Measurements from ENCODE around the gene ATXN2. TPM values are rescaled to one million over a fixed set of nuclear protein-coding genes. Genes with fewer than 3 reads are reported as not detected.

Gene ATXN2
- total RNA-seq, 1 experiment from 2014 or later: 72.9 TPM

DNA sequence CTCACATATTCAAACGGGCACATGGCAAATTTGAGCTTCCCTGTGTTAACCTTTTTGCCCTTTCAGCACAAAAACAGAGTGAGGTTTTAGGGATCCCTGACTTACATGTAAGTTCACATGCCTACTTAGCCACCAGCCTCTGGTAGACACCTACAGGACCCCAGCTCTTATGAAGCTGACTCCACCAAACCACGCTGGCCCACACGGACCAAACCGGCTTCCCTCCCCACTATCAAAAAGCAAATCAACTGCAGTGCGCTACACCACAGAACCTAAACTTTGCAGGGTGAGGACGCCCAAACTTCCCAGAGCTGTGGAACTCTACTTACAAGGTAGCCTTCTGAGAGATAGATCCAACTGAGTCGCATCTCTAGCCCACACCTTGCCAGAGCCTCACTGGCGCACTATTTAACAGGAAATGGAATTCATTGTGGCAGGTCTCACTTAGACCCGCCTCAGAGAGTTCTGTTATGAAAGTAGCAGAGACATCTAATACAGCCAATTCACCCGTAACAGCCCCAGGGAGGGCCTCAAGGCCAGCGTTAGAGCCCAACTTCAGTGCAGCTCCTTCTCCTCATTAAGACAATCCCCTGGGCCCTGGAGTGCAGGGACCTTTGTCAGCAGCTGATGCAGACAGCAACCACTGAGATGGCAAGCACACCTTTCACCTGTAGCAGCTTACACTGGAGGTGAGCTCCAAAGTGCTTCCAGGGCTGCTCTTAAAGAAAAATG, 144.2 kb downstream of the ATXN2 start:
- H3K9ac ChIP-seq (ENCODE audit: extremely low read depth, insufficient read length, low read length): no peak overlapping the region
- no CpG with 5 or more reads among the region's 11 CpGs for WGBS (ENCODE audit: extremely low coverage, insufficient read length, low lambda C conversion rate)
- H3K4me2 ChIP-seq (ENCODE audit: insufficient read depth, insufficient read length, low read length): no peak overlapping the region
- no peak overlapping the region for H2BK12ac ChIP-seq (ENCODE audit: insufficient read length, low read depth, low read length)
- no peak overlapping the region for H2BK20ac ChIP-seq (ENCODE audit: low read depth, low read length, poor library complexity, severe bottlenecking)
- no peak overlapping the region for H2AK5ac ChIP-seq (ENCODE audit: insufficient read length, low read length)
- H3K23me2 ChIP-seq (ENCODE audit: insufficient read length, low read depth, low read length, poor library complexity, severe bottlenecking): no peaks in the 10 kb centered on the region
- no peak overlapping the region for H2BK5ac ChIP-seq (ENCODE audit: insufficient read length, low read length)
- DNase-seq: no peak
- H3K4ac ChIP-seq (ENCODE audit: low read depth, low read length): no peak overlapping the region
- no peaks in the 10 kb centered on the region for H3K4me1 Mint-ChIP-seq
- no peak overlapping the region for H4K91ac ChIP-seq (ENCODE audit: insufficient read length, low read depth, low read length)
- no peaks in the 10 kb centered on the region for H3K4me1 ChIP-seq (ENCODE audit: insufficient read depth, low read length)
- no peaks in the 10 kb centered on the region for H4K20me1 ChIP-seq (ENCODE audit: control insufficient read depth, insufficient read depth, insufficient read length)
- no peak overlapping the region for H2BK15ac ChIP-seq (ENCODE audit: low read depth, low read length)
- no peak overlapping the region for H2BK120ac ChIP-seq (ENCODE audit: low read depth, low read length, poor library complexity, severe bottlenecking)
- H3K18ac ChIP-seq (ENCODE audit: insufficient read length, low read depth, low read length): no peak overlapping the region
- peak overlapping the region in 2 of 3 experiments; percentile 12 to 29; a peak in 2 of 7 replicates for H3K27ac Mint-ChIP-seq
- no peak overlapping the region for H4K8ac ChIP-seq (replicated peaks; ENCODE audit: insufficient read length, low read depth, low read length)
- H3K14ac ChIP-seq (ENCODE audit: insufficient read depth, low read length): no peak overlapping the region
- no peaks in the 10 kb centered on the region for H3K9me3 Mint-ChIP-seq
- H3K4me3 Mint-ChIP-seq: no peak overlapping the region
- H2AFZ ChIP-seq (ENCODE audit: low read length): no peak overlapping the region
- no peaks in the 10 kb centered on the region for H3K79me2 ChIP-seq (ENCODE audit: insufficient read depth, low read length)
- no peak overlapping the region for H4K5ac ChIP-seq (ENCODE audit: insufficient read length, low read depth, low read length)
- no peaks in the 10 kb centered on the region for H3K79me1 ChIP-seq (ENCODE audit: insufficient read depth, low read depth, low read length, poor library complexity, severe bottlenecking)
- no peaks in the 10 kb centered on the region for H3K27me3 ChIP-seq (ENCODE audit: insufficient read depth, low read length)
- H3K27me3 Mint-ChIP-seq (ENCODE audit: low read depth): no peaks in the 10 kb centered on the region
- TF ChIP-seq, protein P1, sequence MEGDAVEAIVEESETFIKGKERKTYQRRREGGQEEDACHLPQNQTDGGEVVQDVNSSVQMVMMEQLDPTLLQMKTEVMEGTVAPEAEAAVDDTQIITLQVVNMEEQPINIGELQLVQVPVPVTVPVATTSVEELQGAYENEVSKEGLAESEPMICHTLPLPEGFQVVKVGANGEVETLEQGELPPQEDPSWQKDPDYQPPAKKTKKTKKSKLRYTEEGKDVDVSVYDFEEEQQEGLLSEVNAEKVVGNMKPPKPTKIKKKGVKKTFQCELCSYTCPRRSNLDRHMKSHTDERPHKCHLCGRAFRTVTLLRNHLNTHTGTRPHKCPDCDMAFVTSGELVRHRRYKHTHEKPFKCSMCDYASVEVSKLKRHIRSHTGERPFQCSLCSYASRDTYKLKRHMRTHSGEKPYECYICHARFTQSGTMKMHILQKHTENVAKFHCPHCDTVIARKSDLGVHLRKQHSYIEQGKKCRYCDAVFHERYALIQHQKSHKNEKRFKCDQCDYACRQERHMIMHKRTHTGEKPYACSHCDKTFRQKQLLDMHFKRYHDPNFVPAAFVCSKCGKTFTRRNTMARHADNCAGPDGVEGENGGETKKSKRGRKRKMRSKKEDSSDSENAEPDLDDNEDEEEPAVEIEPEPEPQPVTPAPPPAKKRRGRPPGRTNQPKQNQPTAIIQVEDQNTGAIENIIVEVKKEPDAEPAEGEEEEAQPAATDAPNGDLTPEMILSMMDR (conservative IDR thresholded peaks at IDR 0.05): no peak
- no peak overlapping the region for H3K27ac ChIP-seq (ENCODE audit: insufficient read length, low read depth, low read length)
- H3K23ac ChIP-seq (ENCODE audit: insufficient read length, low read depth, low read length): no peak overlapping the region
- H3K56ac ChIP-seq (ENCODE audit: insufficient read length, low read depth, low read length): no peak overlapping the region
- peaks cover 29 to 61% (median 51%) of the 10 kb centered on the region in 3 experiments; a peak in 6 of 7 replicates for H3K36me3 Mint-ChIP-seq (ENCODE audit: insufficient read depth in 1 of 3, low read depth in 3 of 3)
- no peaks in the 10 kb centered on the region for H3K9me3 ChIP-seq (ENCODE audit: control insufficient read depth, low read depth, low read length)
- H3T11ph ChIP-seq (ENCODE audit: low read length): no peak overlapping the region

Data from H9 (cell line).